ENCODE results near the gene ZMYND10.

- TF ChIP-seq POU2F2 (IDR thresholded peaks at IDR 0.05; ENCODE audit: low read depth, low read length) (no peak), POLR2A (IDR thresholded peaks at IDR 0.05; ENCODE audit: low read depth, low read length) (no peak)
Measured at GRCh38 chr3:50338965-50339364, 6.6 kb downstream of the ZMYND10 start.

All from GM12891 (cell line).